Hepatocyte (in vitro differentiated cells): Measurements from ENCODE around the gene INTS11. TPM values are rescaled to one million over a fixed set of nuclear protein-coding genes. Genes with fewer than 3 reads are reported as not detected.

Experiments
- DNase-seq: peaks from one replicate; pipeline ENCODE4 v3.0.0-alpha.2; 2016; ENCODE audit warnings: low spot score
- H2AFZ ChIP-seq: fragments of 200-600 bp; sonication (generic); 2 replicates; pipeline ENCODE4 v1.6.0; 2016; ENCODE audit warnings: antibody characterized with exemption, mild to moderate bottlenecking
- H3K27ac ChIP-seq: fragments of 200-600 bp; sonication (generic); 2 replicates; pipeline ENCODE4 v1.5.1; 2016; ENCODE audit warnings: mild to moderate bottlenecking
- H3K27me3 ChIP-seq: fragments of 200-600 bp; sonication (generic); 2 replicates; pipeline ENCODE4 v1.6.1; 2016
- H3K36me3 ChIP-seq: fragments of 200-600 bp; sonication (generic); replicated peaks from 2 replicates; pipeline ENCODE4 v1.5.1; 2016; ENCODE audit warnings: low read depth; ENCODE audit not compliant: insufficient read depth
- H3K4me1 ChIP-seq: fragments of 200-600 bp; sonication (generic); 2 replicates; pipeline ENCODE4 v1.5.1; 2016; ENCODE audit warnings: mild to moderate bottlenecking, moderate library complexity; ENCODE audit not compliant: insufficient read depth
- H3K4me2 ChIP-seq: fragments of 200-600 bp; sonication (generic); 2 replicates; pipeline ENCODE4 v1.6.0; 2016
- H3K4me3 ChIP-seq: fragments of 200-600 bp; sonication (generic); 2 replicates; pipeline ENCODE4 v1.5.1; 2016; ENCODE audit warnings: mild to moderate bottlenecking
- H3K79me2 ChIP-seq: fragments of 200-600 bp; sonication (generic); 2 replicates; pipeline ENCODE4 v1.6.0; 2017; ENCODE audit warnings: mild to moderate bottlenecking
- H3K9me2 ChIP-seq: fragments of 200-600 bp; sonication (generic); replicated peaks from 2 replicates; pipeline ENCODE4 v1.6.0; 2017; ENCODE audit warnings: mild to moderate bottlenecking; ENCODE audit not compliant: insufficient read depth
- H3K9me3 ChIP-seq: fragments of 200-600 bp; sonication (generic); 2 replicates; pipeline ENCODE4 v1.5.1; 2016; ENCODE audit warnings: low read depth, mild to moderate bottlenecking
- H4K20me1 ChIP-seq: fragments of 200-600 bp; sonication (generic); 2 replicates; pipeline ENCODE4 v1.6.0; 2016; ENCODE audit warnings: mild to moderate bottlenecking; ENCODE audit not compliant: insufficient read depth, poor library complexity, severe bottlenecking
- CTCF ChIP-seq: fragments of 200-600 bp; sonication (generic); IDR thresholded peaks from 2 replicates; pipeline ENCODE4 v1.5.1; 2016; ENCODE audit warnings: antibody characterized with exemption, mild to moderate bottlenecking; ENCODE audit not compliant: poor library complexity
- EZH2 ChIP-seq: fragments of 200-600 bp; sonication (generic); IDR thresholded peaks from 2 replicates; pipeline ENCODE4 v1.6.1; 2016; ENCODE audit warnings: antibody characterized with exemption, mild to moderate bottlenecking, borderline replicate concordance
- EZH2phosphoT487 ChIP-seq: fragments of 200-600 bp; sonication (generic); IDR thresholded peaks from one replicate; pipeline ENCODE4 v1.6.1; 2018; ENCODE audit warnings: antibody characterized with exemption, mild to moderate bottlenecking, low read depth, moderate library complexity; ENCODE audit not compliant: unreplicated experiment, severe bottlenecking
- whole genome bisulfite sequencing: methylation state at CpG from one replicate; pipeline ENCODE4 v1.1.6; 2016; ENCODE audit warnings: low lambda C conversion rate; ENCODE audit errors: missing lambda C conversion rate; 5-methylcytosine and 5-hydroxymethylcytosine counted together
- polyA plus RNA-seq: library from polyadenylated mRNA; unstranded; fragments of >200 nt; fragmentation: Nextera tagmentation; extraction: Ambion mirVana; gene quantifications from 2 replicates; pipeline ENCODE4 v1.2.1, GENCODE V29; 2016
- total RNA-seq: library from RNA; depleted of rRNA; stranded (reverse); fragments of >200 nt; gene quantifications from 2 replicates; pipeline ENCODE4 v1.2.3, GENCODE V29; 2014

The INTS11 gene
- total and polyA plus RNA-seq, 2 experiments from 2014 or later = 80.4 to 80.6 TPM

- Histone ChIP-seq H3K4me2 (peak overlapping the region; percentile 57), H3K4me3 (no peak overlapping the region), H3K27ac (peak overlapping the region; percentile 27), H3K4me1 (peaks cover 39% of the 10 kb centered on the region), H3K27me3 (no peaks in the 10 kb centered on the region), H3K36me3 (no peaks in the 10 kb centered on the region), H4K20me1 (peaks cover 42% of the 10 kb centered on the region), H3K9me2 (no peaks in the 10 kb centered on the region), H2AFZ (no peak overlapping the region), H3K79me2 (peaks cover 63% of the 10 kb centered on the region), H3K9me3 (no peaks in the 10 kb centered on the region)
- WGBS = 72% methylated on average over 10 of the region's 15 CpGs
- TF ChIP-seq CTCF (peak; percentile 46), EZH2phosphoT487 (no peak)
- DNase-seq = peak; percentile 77
Observed at GRCh38 chr1:1344655-1345361, 20.3 kb upstream of the INTS11 start.

GRCh38 chr1:1343811-1344421 is 19.5 kb upstream of the INTS11 start:
- Histone ChIP-seq H2AFZ (no peak overlapping the region), H3K27me3 (no peaks in the 10 kb centered on the region), H4K20me1 (peaks cover 42% of the 10 kb centered on the region), H3K27ac (no peak overlapping the region), H3K79me2 (peaks cover 63% of the 10 kb centered on the region), H3K9me3 (no peaks in the 10 kb centered on the region), H3K4me1 (peaks cover 39% of the 10 kb centered on the region), H3K36me3 (no peaks in the 10 kb centered on the region), H3K9me2 (no peaks in the 10 kb centered on the region), H3K4me2 (no peak overlapping the region), H3K4me3 (no peak overlapping the region)
- TF ChIP-seq EZH2 (no peak), CTCF (no peak), EZH2phosphoT487 (no peak)
- 96% methylated on average over 24 of the region's 24 CpGs for WGBS
- DNase-seq = no peak

GRCh38 chr1:1342584-1343115 is 18.2 kb upstream of the INTS11 start:
- TF ChIP-seq EZH2phosphoT487 = no peak
- TF ChIP-seq EZH2 = no peak
- TF ChIP-seq CTCF = no peak
- DNase-seq = no peak
- Histone ChIP-seq H3K4me1 (peaks cover 32% of the 10 kb centered on the region), H3K27ac (no peak overlapping the region), H3K4me3 (no peak overlapping the region), H3K4me2 (no peak overlapping the region), H3K9me2 (no peaks in the 10 kb centered on the region), H3K27me3 (no peaks in the 10 kb centered on the region), H4K20me1 (peaks cover 38% of the 10 kb centered on the region), H3K79me2 (peaks cover 50% of the 10 kb centered on the region), H3K36me3 (no peaks in the 10 kb centered on the region), H3K9me3 (no peaks in the 10 kb centered on the region), H2AFZ (no peak overlapping the region)
- 95% methylated on average over 12 of the region's 18 CpGs for WGBS
